ENCODE measurements around the gene AGPAT1.
A peak's percentile ranks its signal among the peaks of the same experiment; 100 is the strongest.
"Not testable (repeated sequence)": the region's sequence is repeated elsewhere in the genome, so short reads cannot be mapped to it uniquely, and the experiment has no call there.

AGPAT1 gene

GRCh38 chr6:32190054-32190851, 14.4 kb upstream of the AGPAT1 start, which contains the start of gene PBX2:
PBX2 (minus strand) TSS chr6:32190202; CDS start chr6:32189915, 287 bp downstream.
- in situ Hi-C loops (cut with MboI; ENCODE audit: low sequenced_read_pairs, unreplicated experiment) = no loop called here
- TF ChIP-seq CTCF (IDR thresholded peaks at IDR 0.05; ENCODE audit: borderline replicate concordance, control extremely low read depth, extremely low read depth, insufficient read depth, missing control alignments) = peak; percentile 5
- DNase-seq (ENCODE audit: low spot score) = peak; percentile 89

- in situ Hi-C loops (cut with MboI; ENCODE audit: low sequenced_read_pairs, unreplicated experiment) = no loop called here
- DNase-seq (ENCODE audit: low spot score) = no peak
- TF ChIP-seq CTCF (IDR thresholded peaks at IDR 0.05; ENCODE audit: borderline replicate concordance, control extremely low read depth, extremely low read depth, insufficient read depth, missing control alignments) = no peak
These were observed 13.8 kb upstream of the AGPAT1 start for GRCh38 chr6:32189742-32190053.

- no peak for TF ChIP-seq CTCF (IDR thresholded peaks at IDR 0.05; ENCODE audit: borderline replicate concordance, control extremely low read depth, extremely low read depth, insufficient read depth, missing control alignments)
- in situ Hi-C loops (cut with MboI; ENCODE audit: low sequenced_read_pairs, unreplicated experiment) = no loop called here
- no peak for DNase-seq (ENCODE audit: low spot score)
These were observed 13.3 kb upstream of the AGPAT1 start for GRCh38 chr6:32189069-32189741.

- TF ChIP-seq CTCF (IDR thresholded peaks at IDR 0.05; ENCODE audit: borderline replicate concordance, control extremely low read depth, extremely low read depth, insufficient read depth, missing control alignments) = no peak
- in situ Hi-C loops (cut with MboI; ENCODE audit: low sequenced_read_pairs, unreplicated experiment) = no loop called here
- no peak for DNase-seq (ENCODE audit: low spot score)
These were observed 12.6 kb upstream of the AGPAT1 start for GRCh38 chr6:32188381-32189068.

DNA sequence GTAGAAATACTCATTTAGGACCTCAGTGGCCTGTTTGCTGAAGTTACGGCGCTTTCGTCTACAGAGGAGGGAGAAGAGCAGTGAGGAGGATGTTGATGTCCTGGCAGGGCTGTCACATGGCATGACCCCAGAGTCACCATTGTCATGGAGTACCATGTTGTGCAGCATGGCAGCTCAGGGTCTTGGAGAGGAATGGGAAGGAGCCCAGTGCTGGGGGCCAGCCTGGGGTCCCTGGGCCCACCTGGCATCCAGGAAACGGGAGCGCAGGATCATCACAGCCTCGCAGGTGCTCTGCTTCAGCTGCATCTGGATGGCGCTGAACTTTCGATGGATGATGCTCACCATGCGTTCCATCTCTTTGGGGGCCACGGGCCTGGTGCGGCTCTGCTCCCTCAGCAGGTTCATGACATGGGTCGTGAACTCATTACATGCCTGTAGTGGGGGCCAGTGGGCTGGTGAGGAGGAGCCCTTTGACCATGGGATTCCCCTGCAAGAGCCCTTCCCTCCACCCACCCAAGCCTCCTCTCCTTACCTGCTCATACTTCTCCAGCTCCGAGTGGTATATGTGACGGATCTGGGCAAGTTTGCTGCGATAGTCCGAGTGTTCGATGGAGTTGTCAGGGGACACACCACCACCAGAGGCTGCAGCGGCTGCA, 12.0 kb upstream of the AGPAT1 start:
- in situ Hi-C loops (cut with MboI; ENCODE audit: low sequenced_read_pairs, unreplicated experiment); DNase-seq (ENCODE audit: low spot score): not testable (repeated sequence)

DNA sequence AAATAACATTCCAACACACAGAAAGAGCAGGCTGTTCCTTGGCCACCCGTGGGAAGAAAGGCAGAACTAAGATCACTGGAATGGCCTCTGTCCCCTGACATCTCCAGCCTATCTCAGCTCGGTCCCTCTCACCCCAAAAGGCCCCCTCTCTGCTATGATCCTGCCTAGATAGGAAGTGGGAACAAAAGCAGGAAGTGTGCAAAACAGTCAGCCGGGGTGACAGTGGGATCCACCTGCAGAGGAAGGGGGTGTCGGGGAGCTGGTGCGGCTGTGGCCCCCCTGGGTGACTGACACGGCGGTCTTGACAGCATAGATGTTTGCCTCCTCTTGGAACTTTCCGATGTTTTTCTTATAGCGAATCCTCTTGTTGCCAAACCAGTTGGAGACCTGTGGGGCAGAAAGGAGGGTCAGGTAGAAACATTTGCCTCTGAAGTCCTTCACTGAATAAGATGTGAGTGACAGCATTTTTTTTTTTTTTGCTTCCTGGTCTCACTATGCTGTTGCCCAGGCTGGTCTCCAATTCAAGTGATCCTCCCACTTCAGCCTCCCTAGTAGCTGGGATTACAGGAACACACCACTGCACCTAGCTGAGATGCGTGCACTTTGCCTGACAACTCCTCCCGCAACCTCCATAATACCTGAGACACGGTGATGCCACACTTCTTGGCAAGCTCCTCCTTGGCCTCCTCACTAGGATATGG, 11.3 kb upstream of the AGPAT1 start:
- no peak for DNase-seq (ENCODE audit: low spot score)
- no peak for TF ChIP-seq CTCF (IDR thresholded peaks at IDR 0.05; ENCODE audit: borderline replicate concordance, control extremely low read depth, extremely low read depth, insufficient read depth, missing control alignments)
- in situ Hi-C loops (cut with MboI; ENCODE audit: low sequenced_read_pairs, unreplicated experiment) = no loop called here

- in situ Hi-C loops (cut with MboI; ENCODE audit: low sequenced_read_pairs, unreplicated experiment); DNase-seq (ENCODE audit: low spot score): not testable (repeated sequence)
These were observed 10.4 kb upstream of the AGPAT1 start for GRCh38 chr6:32186151-32186840.

DNA sequence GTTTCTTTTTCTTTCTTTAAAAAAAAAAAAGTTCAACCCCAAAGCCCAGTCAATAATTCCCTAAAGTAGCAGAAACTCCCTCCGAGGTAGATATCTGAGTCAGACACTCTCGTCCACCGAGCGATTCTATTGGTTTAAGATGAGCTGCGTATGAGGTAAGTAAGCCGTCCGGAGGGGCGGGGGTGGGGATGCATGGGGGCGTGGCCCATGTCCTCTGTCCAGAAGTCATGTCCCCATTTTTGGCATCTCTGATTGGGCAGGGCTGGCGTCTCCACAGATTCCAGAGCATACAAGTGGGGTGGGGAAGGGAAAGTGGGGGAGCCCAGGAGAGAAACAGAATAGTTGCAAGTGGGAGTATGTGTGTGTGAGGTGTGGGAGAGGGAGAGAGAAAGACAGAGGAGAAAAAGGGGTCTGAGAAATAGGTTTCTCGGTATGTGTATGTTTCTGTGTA, 9.8 kb upstream of the AGPAT1 start:
- DNase-seq (ENCODE audit: low spot score); in situ Hi-C loops (cut with MboI; ENCODE audit: low sequenced_read_pairs, unreplicated experiment): not testable (repeated sequence)

All from GM13976 (cell line).